Naive B cell (primary cell): Measurements from ENCODE around the gene OARD1. TPM values are rescaled to one million over a fixed set of nuclear protein-coding genes. Genes with fewer than 3 reads are reported as not detected.
"Not testable (repeated sequence)": the region's sequence is repeated elsewhere in the genome, so short reads cannot be mapped to it uniquely, and the experiment has no call there.

ENCODE experiments used
- ATAC-seq, 2 donors: fragments of 150-1000 bp; cut with Tn5 transposase; 2 replicates each; pipeline ENCODE4 v1.10.0; 2021; ENCODE audit warnings: low read depth in 2 of 2, mild to moderate bottlenecking in 2 of 2, moderate library complexity in 2 of 2
- DNase-seq: peaks from one replicate; pipeline ENCODE4 v3.0.0; 2022
- H3K27ac Mint-ChIP-seq, 6 donors: one replicate each; pipeline ENCODE4 v1.8.0; 2020 to 2022; ENCODE audit warnings: mild to moderate bottlenecking in 6 of 6, mixed read lengths in 6 of 6, moderate library complexity in 5 of 6, inconsistent platforms in 2 of 6
- H3K27me3 Mint-ChIP-seq, 3 donors: one replicate each; pipeline ENCODE4 v1.8.0; 2021 to 2022; ENCODE audit warnings: mixed read lengths in 3 of 3, mild to moderate bottlenecking in 1 of 3
- H3K36me3 Mint-ChIP-seq, 2 donors: one replicate each; pipeline ENCODE4 v1.8.0; 2020 to 2022; ENCODE audit warnings: mixed read lengths in 2 of 2, inconsistent platforms in 1 of 2, mild to moderate bottlenecking in 1 of 2
- H3K4me1 Mint-ChIP-seq, 3 donors: one replicate each; pipeline ENCODE4 v1.8.0; 2020 to 2022; ENCODE audit warnings: mixed read lengths in 3 of 3, inconsistent platforms in 1 of 3, mild to moderate bottlenecking in 1 of 3, moderate library complexity in 1 of 3
- H3K4me3 Mint-ChIP-seq, 8 donors: one replicate each; pipeline ENCODE4 v1.8.0; 2020 to 2022; ENCODE audit warnings: mild to moderate bottlenecking in 8 of 8, mixed read lengths in 8 of 8, moderate library complexity in 8 of 8, inconsistent platforms in 2 of 8
- H3K9me3 Mint-ChIP-seq, 7 donors: one replicate each; pipeline ENCODE4 v1.8.0; 2020 to 2022; ENCODE audit warnings: mixed read lengths in 7 of 7, mild to moderate bottlenecking in 5 of 7, inconsistent platforms in 2 of 7, moderate library complexity in 1 of 7
- polyA plus RNA-seq, 6 donors: library from polyadenylated mRNA; unstranded; fragments of 300-500 nt; fragmentation: Illumina TruSeq; gene quantifications; one replicate each; pipeline ENCODE4 v1.2.3, GENCODE V29; 2021; ENCODE audit warnings: low read depth in 6 of 6

The OARD1 gene
- polyA plus RNA-seq, result 10 to 100 TPM; 45.8 to 70.6 (median 62.6) TPM

GRCh38 chr6:41071923-41072835, at the start of gene OARD1:
Gene OARD1, minus strand, starts transcription at chr6:41072356. Its CDS starts 722 bp downstream, at chr6:41071634.
- Mint-ChIP-seq H3K27ac (peak within 1 kb of the TSS; percentile 97 to 98 (median 98)), H3K27me3 (no peaks in the 10 kb centered on the region), H3K4me3 (peak within 1 kb of the TSS; percentile 91 to 99 (median 98)), H3K36me3 (peaks cover 0 to 9% of the 10 kb centered on the region in 2 donors), H3K9me3 (no peaks in the 10 kb centered on the region), H3K4me1 (peaks cover 32 to 51% (median 44%) of the 10 kb centered on the region in 3 donors)
- ATAC-seq, result peak; percentile 68 to 74
- DNase-seq, result peak; percentile 99

DNA sequence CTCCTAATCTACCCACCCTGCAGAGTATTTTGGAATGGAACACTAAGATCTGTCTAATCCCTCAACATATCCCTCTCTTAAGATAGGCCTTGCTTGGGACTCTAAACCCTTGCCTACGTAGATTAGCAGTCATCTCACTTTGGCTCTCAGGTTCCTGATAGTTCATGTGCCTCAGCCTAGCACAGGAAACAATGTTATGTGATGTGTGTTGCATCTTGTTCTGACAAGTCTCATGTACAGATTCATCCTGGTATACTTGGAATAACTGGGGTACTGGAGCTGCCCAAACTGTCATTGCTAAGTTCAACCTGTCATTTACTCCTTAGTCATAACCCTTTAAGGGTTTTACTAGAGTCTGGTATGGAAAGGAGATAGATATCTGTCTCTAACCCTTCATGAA, 47.9 kb upstream of the OARD1 start:
- ATAC-seq (no peak), DNase-seq (no peak)
- H3K27me3 Mint-ChIP-seq, result no peaks in the 10 kb centered on the region
- H3K4me1 Mint-ChIP-seq, result no peaks in the 10 kb centered on the region
- no peak overlapping the region for H3K4me3 Mint-ChIP-seq
- no peaks in the 10 kb centered on the region for H3K9me3 Mint-ChIP-seq
- peak overlapping the region in 1 of 6 donors; percentile 70 for H3K27ac Mint-ChIP-seq
- peaks cover 0 to 16% of the 10 kb centered on the region in 2 donors for H3K36me3 Mint-ChIP-seq

DNA sequence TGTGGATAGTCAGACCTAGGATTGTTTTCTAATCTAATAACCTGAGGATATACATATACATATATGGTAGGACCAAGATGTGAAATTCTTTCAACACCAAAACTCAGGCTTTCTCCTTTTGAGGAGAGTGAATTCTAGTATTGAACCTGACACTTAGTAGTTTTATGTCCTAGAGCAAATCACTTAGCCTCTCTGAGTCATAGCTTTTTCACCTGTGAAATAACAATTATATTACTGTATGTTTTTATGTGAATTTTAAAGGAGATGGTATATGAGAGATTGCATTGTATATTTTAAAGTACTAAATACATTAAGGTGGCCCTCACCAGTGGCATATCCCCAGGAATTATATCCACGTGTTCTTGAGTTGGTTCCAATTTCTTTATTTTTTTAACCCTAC, 47.4 kb upstream of the OARD1 start:
- H3K4me1 Mint-ChIP-seq, result no peaks in the 10 kb centered on the region
- H3K4me3 Mint-ChIP-seq, result no peak overlapping the region
- no peak for ATAC-seq
- no peak for DNase-seq
- peaks cover 0 to 16% of the 10 kb centered on the region in 2 donors for H3K36me3 Mint-ChIP-seq
- no peak overlapping the region for H3K27ac Mint-ChIP-seq
- H3K27me3 Mint-ChIP-seq, result no peaks in the 10 kb centered on the region
- H3K9me3 Mint-ChIP-seq, result no peaks in the 10 kb centered on the region

- DNase-seq, H3K27me3 Mint-ChIP-seq, ATAC-seq, H3K4me3 Mint-ChIP-seq, H3K9me3 Mint-ChIP-seq, H3K4me1 Mint-ChIP-seq, H3K27ac Mint-ChIP-seq, H3K36me3 Mint-ChIP-seq: not testable (repeated sequence)
These were observed 42.9 kb upstream of the OARD1 start for GRCh38 chr6:41115027-41115426.

DNA sequence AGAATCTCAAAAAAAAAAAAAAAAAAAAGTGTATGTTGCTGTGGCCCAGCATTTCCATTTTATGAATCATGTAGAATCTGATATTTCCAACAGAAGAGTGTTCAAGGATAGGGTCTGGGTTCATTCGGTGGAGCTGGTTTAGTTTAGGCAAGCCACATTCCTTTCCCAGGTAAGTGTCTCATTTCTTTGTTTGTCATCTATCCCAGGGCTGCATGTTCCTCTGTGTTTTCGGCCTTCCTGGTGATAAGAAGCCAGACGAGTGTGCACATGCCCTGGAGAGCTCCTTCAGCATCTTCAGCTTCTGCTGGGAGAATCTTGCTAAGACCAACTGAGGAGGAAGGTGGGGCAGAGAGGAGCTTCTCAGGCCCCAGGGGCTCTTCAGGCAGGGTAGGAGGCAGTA, 38.9 kb upstream of the OARD1 start:
- DNase-seq (no peak), ATAC-seq (no peak)
- Mint-ChIP-seq H3K27ac (peak overlapping the region in 1 of 6 donors; percentile 37), H3K4me3 (no peak overlapping the region), H3K4me1 (no peaks in the 10 kb centered on the region), H3K9me3 (no peaks in the 10 kb centered on the region), H3K36me3 (peaks cover 0 to 10% of the 10 kb centered on the region in 2 donors), H3K27me3 (no peaks in the 10 kb centered on the region)

DNA sequence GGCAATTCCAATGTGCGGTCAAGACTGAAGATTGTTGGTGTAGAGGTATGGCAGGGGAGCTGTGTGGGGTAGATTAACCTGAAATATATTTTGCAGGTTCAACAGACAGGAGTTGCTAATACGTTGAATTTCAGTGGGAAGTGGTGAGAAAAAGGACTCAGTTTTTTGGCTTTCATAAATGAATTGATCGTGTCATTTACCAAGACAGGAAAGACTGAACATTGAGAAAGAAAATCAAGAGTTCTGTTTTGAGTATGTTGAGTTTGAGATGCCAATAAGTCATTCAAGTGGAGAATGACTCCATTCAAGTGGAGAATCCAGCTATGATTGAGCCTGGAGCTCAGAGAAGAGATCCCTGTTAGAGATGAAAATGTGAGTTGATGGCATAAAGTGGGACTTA, 31.7 kb upstream of the OARD1 start:
- no peaks in the 10 kb centered on the region for H3K9me3 Mint-ChIP-seq
- DNase-seq (no peak), ATAC-seq (no peak)
- H3K27ac Mint-ChIP-seq, result no peak overlapping the region
- peaks cover 7 to 14% of the 10 kb centered on the region in 2 donors for H3K36me3 Mint-ChIP-seq
- H3K4me1 Mint-ChIP-seq, result peaks cover 0 to 3% (median 0%) of the 10 kb centered on the region in 3 donors
- H3K4me3 Mint-ChIP-seq, result no peak overlapping the region
- H3K27me3 Mint-ChIP-seq, result no peaks in the 10 kb centered on the region

GRCh38 chr6:41100871-41101287, 28.7 kb upstream of the OARD1 start:
- no peak overlapping the region for H3K4me3 Mint-ChIP-seq
- H3K27me3 Mint-ChIP-seq, result no peaks in the 10 kb centered on the region
- no peaks in the 10 kb centered on the region for H3K9me3 Mint-ChIP-seq
- no peak for DNase-seq
- peak in 1 of 2 donors; percentile 43 for ATAC-seq
- peak overlapping the region in 1 of 6 donors; percentile 25 for H3K27ac Mint-ChIP-seq
- peaks cover 32 to 35% of the 10 kb centered on the region in 2 donors for H3K36me3 Mint-ChIP-seq
- H3K4me1 Mint-ChIP-seq, result peaks cover 0 to 7% (median 3%) of the 10 kb centered on the region in 3 donors

- Mint-ChIP-seq H3K4me1 (peaks cover 0 to 8% (median 3%) of the 10 kb centered on the region in 3 donors), H3K27me3 (no peaks in the 10 kb centered on the region), H3K27ac (peak overlapping the region in 3 of 6 donors; percentile 6 to 71 (median 26)), H3K36me3 (peaks cover 46 to 48% of the 10 kb centered on the region in 2 donors), H3K9me3 (no peaks in the 10 kb centered on the region), H3K4me3 (no peak overlapping the region)
- no peak for DNase-seq
- no peak for ATAC-seq
These were observed 26.2 kb upstream of the OARD1 start for GRCh38 chr6:41098366-41098765.

- H3K27ac Mint-ChIP-seq, result peak overlapping the region in 3 of 6 donors; percentile 6 to 38 (median 26)
- H3K36me3 Mint-ChIP-seq, result peaks cover 46 to 52% of the 10 kb centered on the region in 2 donors
- no peak overlapping the region for H3K4me3 Mint-ChIP-seq
- peaks cover 0 to 8% (median 3%) of the 10 kb centered on the region in 3 donors for H3K4me1 Mint-ChIP-seq
- no peaks in the 10 kb centered on the region for H3K9me3 Mint-ChIP-seq
- H3K27me3 Mint-ChIP-seq, result no peaks in the 10 kb centered on the region
- DNase-seq (no peak), ATAC-seq (no peak)
These were observed 25.4 kb upstream of the OARD1 start for GRCh38 chr6:41097467-41098090.

DNA sequence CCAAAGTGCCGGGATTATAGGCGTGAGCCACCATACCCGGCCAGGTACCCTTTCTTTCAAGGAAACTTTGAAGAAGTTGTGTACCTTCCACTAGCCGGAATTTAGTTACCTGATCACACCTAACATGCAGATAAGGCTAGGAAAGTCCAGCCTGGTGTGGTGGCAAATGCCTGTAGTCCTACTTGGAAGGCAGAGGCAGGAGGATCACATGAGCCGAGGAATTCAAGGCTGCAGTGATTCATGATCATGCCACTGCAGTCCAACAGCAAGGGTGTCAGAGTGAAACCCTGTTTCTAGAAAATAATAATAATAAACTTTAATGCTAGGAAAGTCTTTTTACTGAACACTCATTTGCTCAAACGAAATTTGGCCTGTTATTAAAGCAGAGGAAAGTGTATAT, 21.6 kb upstream of the OARD1 start:
- Mint-ChIP-seq H3K36me3 (peaks cover 46% of the 10 kb centered on the region in 2 donors), H3K4me1 (peaks cover 0 to 8% (median 5%) of the 10 kb centered on the region in 3 donors)

GRCh38 chr6:41092421-41093140, 20.4 kb upstream of the OARD1 start:
- H3K4me3 Mint-ChIP-seq, result no peak overlapping the region
- ATAC-seq (peak; percentile 25 to 47), DNase-seq (no peak)
- peaks cover 0 to 5% (median 4%) of the 10 kb centered on the region in 3 donors for H3K4me1 Mint-ChIP-seq
- H3K27me3 Mint-ChIP-seq, result no peaks in the 10 kb centered on the region
- peaks cover 38 to 41% of the 10 kb centered on the region in 2 donors for H3K36me3 Mint-ChIP-seq
- H3K27ac Mint-ChIP-seq, result peak overlapping the region in 2 of 6 donors; percentile 54 to 76
- H3K9me3 Mint-ChIP-seq, result no peaks in the 10 kb centered on the region

More for the DNA sequence above, 21.6 kb upstream of the OARD1 start:
- Mint-ChIP-seq H3K9me3 (no peaks in the 10 kb centered on the region), H3K4me3 (no peak overlapping the region), H3K27me3 (no peaks in the 10 kb centered on the region), H3K27ac (no peak overlapping the region)
- ATAC-seq, result no peak
- DNase-seq, result no peak

DNA sequence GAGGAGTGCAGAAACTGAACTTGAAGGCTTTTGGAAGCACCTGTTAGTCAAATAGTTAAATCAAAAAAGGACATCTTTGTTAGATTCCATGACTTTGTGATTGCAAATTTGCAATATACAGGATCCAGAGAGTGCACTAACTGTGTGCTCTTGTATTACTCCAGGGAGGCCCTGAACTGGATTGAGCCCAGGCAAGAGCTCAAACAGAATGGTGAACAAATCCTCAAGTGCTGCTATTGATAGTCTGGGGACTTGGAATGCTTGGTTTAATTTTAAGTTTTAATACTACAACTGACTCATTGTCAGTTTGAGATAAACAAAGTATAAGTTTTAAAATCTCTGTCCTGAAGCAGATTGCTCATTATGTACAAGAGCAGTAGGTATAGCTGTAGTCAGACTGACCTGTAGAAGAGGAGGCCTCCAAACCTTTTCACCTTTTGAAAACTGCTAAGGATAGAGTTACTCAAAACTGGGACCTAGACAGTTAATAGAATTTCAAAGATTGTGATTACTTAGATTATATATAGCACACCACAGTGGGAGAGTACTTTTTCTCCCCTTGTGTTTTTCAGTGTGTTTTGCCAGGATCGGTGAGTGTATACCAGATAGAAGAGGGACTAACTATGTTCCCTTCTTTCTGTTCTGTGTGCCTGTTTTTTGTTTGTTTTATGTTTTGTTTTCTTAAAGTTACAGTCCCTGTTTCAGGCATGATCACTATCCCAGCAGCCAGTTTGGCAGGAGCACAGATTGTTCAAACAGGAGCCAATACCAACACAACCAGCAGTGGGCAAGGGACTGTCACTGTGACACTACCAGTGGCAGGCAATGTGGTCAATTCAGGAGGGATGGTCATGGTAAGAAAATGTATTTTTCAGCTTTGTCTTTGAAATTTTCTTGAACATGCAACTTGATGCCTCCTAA, 18.9 kb upstream of the OARD1 start:
- Mint-ChIP-seq H3K27ac (peak overlapping the region in 1 of 6 donors; percentile 47), H3K4me3 (no peak overlapping the region), H3K9me3 (no peaks in the 10 kb centered on the region), H3K27me3 (no peaks in the 10 kb centered on the region), H3K36me3 (peaks cover 23 to 28% of the 10 kb centered on the region in 2 donors), H3K4me1 (peaks cover 0 to 5% (median 4%) of the 10 kb centered on the region in 3 donors)
- DNase-seq (no peak), ATAC-seq (no peak)
